HepG2 (cell line): ENCODE results near the gene MCFD2.
"Not testable (repeated sequence)": the region's sequence is repeated elsewhere in the genome, so short reads cannot be mapped to it uniquely, and the experiment has no call there.

ENCODE experiments used
- CEBPB ChIP-seq: IDR thresholded peaks from 2 replicates; pipeline ENCODE4 v1.6.1; 2011; ENCODE audit warnings: low read depth, low read length, improper control_type of control experiment, borderline replicate concordance
- TF ChIP-seq, protein P1 (sequence below): sonication (generic); formaldehyde crosslinking; IDR thresholded peaks from 2 replicates; pipeline ENCODE4 v1.5.0; 2020; ENCODE audit warnings: mild to moderate bottlenecking, missing genetic modification reagents, moderate library complexity

DNA sequence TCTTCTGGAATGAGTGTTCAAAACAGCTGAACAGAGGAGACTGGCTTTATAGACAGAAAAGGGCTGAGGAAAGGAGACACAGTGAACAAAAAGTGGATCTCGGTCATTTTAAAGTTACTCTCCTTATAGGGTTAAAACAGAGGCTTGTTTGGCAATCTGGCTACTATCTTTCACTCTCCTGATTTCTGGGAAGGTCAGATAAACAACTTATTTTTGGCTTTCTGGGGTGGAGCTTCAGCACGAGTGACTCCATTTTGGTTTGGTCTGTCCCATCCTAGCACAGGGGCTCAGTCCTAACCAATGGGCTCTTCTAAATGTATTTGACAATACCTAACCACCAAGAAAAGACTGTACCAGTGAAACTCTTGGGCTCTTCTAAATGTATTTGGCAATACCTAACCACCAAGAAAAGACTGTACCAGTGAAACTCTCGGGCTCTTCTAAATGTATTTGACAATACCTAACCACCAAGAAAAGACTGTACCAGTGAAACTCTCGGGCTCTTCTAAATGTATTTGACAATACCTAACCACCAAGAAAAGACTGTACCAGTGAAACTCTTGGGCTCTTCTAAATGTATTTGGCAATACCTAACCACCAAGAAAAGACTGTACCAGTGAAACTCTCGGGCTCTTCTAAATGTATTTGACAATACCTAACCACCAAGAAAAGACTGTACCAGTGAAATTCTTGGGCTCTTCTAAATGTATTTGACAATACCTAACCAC lies 39.5 kb downstream of the MCFD2 start:
- not testable (repeated sequence) for TF ChIP-seq CEBPB
- TF ChIP-seq, protein P1, sequence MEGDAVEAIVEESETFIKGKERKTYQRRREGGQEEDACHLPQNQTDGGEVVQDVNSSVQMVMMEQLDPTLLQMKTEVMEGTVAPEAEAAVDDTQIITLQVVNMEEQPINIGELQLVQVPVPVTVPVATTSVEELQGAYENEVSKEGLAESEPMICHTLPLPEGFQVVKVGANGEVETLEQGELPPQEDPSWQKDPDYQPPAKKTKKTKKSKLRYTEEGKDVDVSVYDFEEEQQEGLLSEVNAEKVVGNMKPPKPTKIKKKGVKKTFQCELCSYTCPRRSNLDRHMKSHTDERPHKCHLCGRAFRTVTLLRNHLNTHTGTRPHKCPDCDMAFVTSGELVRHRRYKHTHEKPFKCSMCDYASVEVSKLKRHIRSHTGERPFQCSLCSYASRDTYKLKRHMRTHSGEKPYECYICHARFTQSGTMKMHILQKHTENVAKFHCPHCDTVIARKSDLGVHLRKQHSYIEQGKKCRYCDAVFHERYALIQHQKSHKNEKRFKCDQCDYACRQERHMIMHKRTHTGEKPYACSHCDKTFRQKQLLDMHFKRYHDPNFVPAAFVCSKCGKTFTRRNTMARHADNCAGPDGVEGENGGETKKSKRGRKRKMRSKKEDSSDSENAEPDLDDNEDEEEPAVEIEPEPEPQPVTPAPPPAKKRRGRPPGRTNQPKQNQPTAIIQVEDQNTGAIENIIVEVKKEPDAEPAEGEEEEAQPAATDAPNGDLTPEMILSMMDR (CRISPR knock-in tag): not testable (repeated sequence)
